ENCODE measurements around the gene ABHD2.

- TF ChIP-seq, protein P1, sequence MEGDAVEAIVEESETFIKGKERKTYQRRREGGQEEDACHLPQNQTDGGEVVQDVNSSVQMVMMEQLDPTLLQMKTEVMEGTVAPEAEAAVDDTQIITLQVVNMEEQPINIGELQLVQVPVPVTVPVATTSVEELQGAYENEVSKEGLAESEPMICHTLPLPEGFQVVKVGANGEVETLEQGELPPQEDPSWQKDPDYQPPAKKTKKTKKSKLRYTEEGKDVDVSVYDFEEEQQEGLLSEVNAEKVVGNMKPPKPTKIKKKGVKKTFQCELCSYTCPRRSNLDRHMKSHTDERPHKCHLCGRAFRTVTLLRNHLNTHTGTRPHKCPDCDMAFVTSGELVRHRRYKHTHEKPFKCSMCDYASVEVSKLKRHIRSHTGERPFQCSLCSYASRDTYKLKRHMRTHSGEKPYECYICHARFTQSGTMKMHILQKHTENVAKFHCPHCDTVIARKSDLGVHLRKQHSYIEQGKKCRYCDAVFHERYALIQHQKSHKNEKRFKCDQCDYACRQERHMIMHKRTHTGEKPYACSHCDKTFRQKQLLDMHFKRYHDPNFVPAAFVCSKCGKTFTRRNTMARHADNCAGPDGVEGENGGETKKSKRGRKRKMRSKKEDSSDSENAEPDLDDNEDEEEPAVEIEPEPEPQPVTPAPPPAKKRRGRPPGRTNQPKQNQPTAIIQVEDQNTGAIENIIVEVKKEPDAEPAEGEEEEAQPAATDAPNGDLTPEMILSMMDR (IDR thresholded peaks at IDR 0.05): no peak
- no peak for TF ChIP-seq POLR2A (IDR thresholded peaks at IDR 0.05)
Observed at GRCh38 chr15:89072277-89072869, 15.9 kb upstream of the ABHD2 start.
